VCaP (cell line): ENCODE results near the gene NFATC1.

ENCODE experiments used
- H3K27ac ChIP-seq: fragments of 450-650 bp; 2 replicates; pipeline ENCODE4 v1.5.1; 2017
- CTCF ChIP-seq: fragments of 450-650 bp; conservative IDR thresholded peaks from 2 replicates; pipeline ENCODE4 v1.5.1; 2017; ENCODE audit warnings: mild to moderate bottlenecking, moderate library complexity

Gene NFATC1

GRCh38 chr18:79445221-79445620 is 49.5 kb downstream of the NFATC1 start:
- no peak for TF ChIP-seq CTCF
- H3K27ac ChIP-seq = no peak overlapping the region

- no peak for TF ChIP-seq CTCF
- no peak overlapping the region for H3K27ac ChIP-seq
Observed at GRCh38 chr18:79445696-79446561, 50.2 kb downstream of the NFATC1 start.

DNA sequence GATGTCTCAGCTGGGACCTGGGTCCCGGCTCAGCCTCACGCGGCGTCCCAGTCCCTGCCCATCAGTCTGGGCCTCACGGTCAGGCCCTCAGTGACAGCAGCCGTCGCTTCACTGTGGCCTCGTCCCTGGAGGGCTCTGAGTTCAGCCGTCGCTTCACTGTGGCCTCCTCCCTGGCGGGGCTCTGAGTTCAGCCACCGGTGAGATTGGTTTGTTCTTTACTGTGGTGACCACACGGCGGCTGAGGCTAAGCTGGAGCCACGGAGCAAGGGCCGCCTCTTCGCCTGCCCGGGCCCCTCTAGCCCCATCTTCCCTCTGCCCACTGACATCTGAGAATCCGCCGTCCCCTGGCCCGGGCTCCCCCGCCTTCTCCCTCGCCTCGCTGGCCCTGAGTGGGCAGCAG is 51.2 kb downstream of the NFATC1 start:
- TF ChIP-seq CTCF = no peak
- no peak overlapping the region for H3K27ac ChIP-seq

DNA sequence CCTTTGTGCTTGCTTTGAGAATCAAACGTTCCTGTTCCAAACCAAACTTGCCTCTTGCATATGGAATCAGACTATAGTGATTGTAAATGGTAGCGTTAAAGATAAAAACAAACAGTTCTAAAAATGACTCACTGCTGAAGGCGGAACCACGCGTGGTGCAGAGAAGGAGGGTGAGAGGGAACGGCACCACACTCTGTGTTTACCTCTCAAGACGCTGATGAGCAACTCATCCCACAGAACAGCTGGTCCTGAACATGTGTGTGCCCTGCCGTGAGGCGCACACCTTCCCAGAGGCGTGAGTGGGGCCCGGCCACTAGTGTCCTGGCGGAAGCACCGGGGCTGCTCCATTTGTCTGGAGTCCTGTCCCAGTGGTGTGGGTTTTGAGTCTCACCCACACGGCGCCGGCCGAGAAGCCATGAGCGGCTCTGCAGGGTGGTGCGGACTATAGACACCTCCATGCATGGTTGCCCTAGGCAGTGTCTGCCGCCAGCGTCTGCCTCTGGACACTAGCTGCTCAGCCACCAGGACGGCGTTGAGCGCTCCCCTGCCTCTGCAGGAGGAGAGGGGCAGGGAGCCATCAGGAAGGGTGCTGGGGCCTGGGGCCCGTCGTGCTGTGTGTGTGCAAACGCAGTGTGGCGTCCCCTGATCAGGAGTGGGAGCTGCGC is 52.1 kb downstream of the NFATC1 start:
- TF ChIP-seq CTCF = no peak

DNA sequence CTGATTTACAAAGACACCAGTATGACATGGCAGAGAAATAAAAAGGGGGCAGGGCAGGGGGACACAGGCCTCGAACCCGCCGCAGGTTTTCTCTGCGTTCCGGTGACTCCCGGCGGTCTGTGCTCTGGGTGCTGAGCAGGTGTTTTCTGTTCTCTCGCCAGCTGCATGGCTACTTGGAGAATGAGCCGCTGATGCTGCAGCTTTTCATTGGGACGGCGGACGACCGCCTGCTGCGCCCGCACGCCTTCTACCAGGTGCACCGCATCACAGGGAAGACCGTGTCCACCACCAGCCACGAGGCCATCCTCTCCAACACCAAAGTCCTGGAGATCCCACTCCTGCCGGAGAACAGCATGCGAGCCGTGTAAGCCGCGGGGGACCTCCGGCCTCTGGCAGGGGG is 52.9 kb downstream of the NFATC1 start:
- TF ChIP-seq CTCF = no peak
- no peak overlapping the region for H3K27ac ChIP-seq

More for the DNA sequence above, 52.1 kb downstream of the NFATC1 start:
- H3K27ac ChIP-seq = no peak overlapping the region

DNA sequence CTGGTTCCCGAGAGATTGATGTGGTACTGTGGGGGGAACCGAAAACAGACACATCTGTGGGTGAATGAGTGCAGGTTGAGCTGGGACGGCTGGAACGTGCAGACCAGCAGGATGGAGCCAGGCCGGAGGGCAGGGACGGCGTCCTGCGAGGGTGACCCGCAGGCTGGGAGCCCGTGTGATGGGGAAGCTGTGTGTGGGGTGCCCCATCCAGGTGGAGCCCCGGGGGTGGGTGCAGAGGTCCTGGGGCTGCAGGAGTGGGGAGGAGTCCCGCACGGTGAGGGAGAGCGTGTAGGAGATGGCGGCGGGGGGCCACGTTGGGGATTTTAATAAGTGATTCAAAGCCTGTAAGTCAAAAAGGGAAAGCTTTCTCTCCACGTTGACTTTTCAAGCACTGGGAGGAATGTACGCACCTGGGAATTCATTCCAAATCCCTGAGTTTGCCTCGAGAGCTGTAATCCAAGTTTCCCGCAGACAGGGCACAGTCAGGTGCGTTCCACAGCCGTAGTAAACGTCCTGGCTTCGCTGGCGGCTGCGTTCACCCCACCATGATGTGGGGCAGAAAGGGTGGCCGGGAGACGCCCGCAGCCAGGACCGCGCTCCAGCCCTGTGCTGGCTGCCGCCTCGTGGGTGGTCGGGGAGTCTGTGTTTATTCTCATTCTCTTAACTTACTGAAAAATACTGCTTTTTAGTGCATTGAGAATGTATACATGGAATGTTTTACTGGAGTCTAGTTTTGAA is 54.0 kb downstream of the NFATC1 start:
- no peak overlapping the region for H3K27ac ChIP-seq
- no peak for TF ChIP-seq CTCF
